Duodenal mucosa (tissue), 2 donors: ENCODE measurements around the gene MARF1.
"Not testable (repeated sequence)": the region's sequence is repeated elsewhere in the genome, so short reads cannot be mapped to it uniquely, and the experiment has no call there.

ENCODE experiments used
- H3K27ac ChIP-seq: one replicate; pipeline ENCODE4 v1.7.0; 2013; ENCODE audit warnings: low read depth, low read length
- H3K27me3 ChIP-seq, 2 donors: one replicate each; pipeline ENCODE4 v1.7.0; 2013; ENCODE audit warnings: low read length in 2 of 2, control low read depth in 1 of 2; ENCODE audit not compliant: insufficient read depth in 2 of 2, control insufficient read depth in 1 of 2
- H3K36me3 ChIP-seq, 2 donors: one replicate each; pipeline ENCODE4 v1.7.0; 2013; ENCODE audit warnings: low read length in 2 of 2, control low read depth in 1 of 2; ENCODE audit not compliant: insufficient read depth in 2 of 2, control insufficient read depth in 1 of 2
- H3K4me1 ChIP-seq, 2 donors: one replicate each; pipeline ENCODE4 v1.7.0; 2013; ENCODE audit warnings: low read length in 2 of 2, control low read depth in 1 of 2; ENCODE audit not compliant: insufficient read depth in 2 of 2, control insufficient read depth in 1 of 2
- H3K4me3 ChIP-seq, 2 donors: one replicate each; pipeline ENCODE4 v1.7.0; 2013; ENCODE audit warnings: low read length in 2 of 2, low read depth in 1 of 2
- H3K9ac ChIP-seq, 2 donors: one replicate each; pipeline ENCODE4 v1.7.0; 2013; ENCODE audit warnings: low read length in 2 of 2, low read depth in 1 of 2
- H3K9me3 ChIP-seq, 2 donors: one replicate each; pipeline ENCODE4 v1.7.0; 2013; ENCODE audit warnings: low read length in 2 of 2, control low read depth in 1 of 2; ENCODE audit not compliant: control insufficient read depth in 1 of 2

Gene MARF1

GRCh38 chr16:15610369-15610871 lies 32.5 kb downstream of the MARF1 start:
- no peak overlapping the region for H3K4me3 ChIP-seq
- peaks cover 53 to 83% of the 10 kb centered on the region in 2 donors for H3K36me3 ChIP-seq
- H3K27me3 ChIP-seq, result no peaks in the 10 kb centered on the region
- H3K4me1 ChIP-seq, result no peaks in the 10 kb centered on the region
- no peaks in the 10 kb centered on the region for H3K9me3 ChIP-seq
- no peak overlapping the region for H3K9ac ChIP-seq
- H3K27ac ChIP-seq, result no peak overlapping the region

- peaks cover 3 to 6% of the 10 kb centered on the region in 2 donors for H3K4me1 ChIP-seq
- no peaks in the 10 kb centered on the region for H3K27me3 ChIP-seq
- peaks cover 63 to 87% of the 10 kb centered on the region in 2 donors for H3K36me3 ChIP-seq
- no peak overlapping the region for H3K27ac ChIP-seq
- no peak overlapping the region for H3K4me3 ChIP-seq
- H3K9me3 ChIP-seq, result no peaks in the 10 kb centered on the region
- no peak overlapping the region for H3K9ac ChIP-seq
Observed at GRCh38 chr16:15609286-15609649, 33.7 kb downstream of the MARF1 start.

GRCh38 chr16:15608398-15609285 lies 34.3 kb downstream of the MARF1 start:
- no peak overlapping the region for H3K9ac ChIP-seq
- no peak overlapping the region for H3K4me3 ChIP-seq
- H3K4me1 ChIP-seq, result peaks cover 3 to 6% of the 10 kb centered on the region in 2 donors
- H3K27ac ChIP-seq, result no peak overlapping the region
- H3K36me3 ChIP-seq, result peaks cover 67 to 89% of the 10 kb centered on the region in 2 donors
- no peaks in the 10 kb centered on the region for H3K9me3 ChIP-seq
- H3K27me3 ChIP-seq, result no peaks in the 10 kb centered on the region

GRCh38 chr16:15607700-15608396 lies 35.1 kb downstream of the MARF1 start:
- Histone ChIP-seq H3K27ac (no peak overlapping the region), H3K4me3 (no peak overlapping the region), H3K9ac (no peak overlapping the region), H3K36me3 (peaks cover 67 to 93% of the 10 kb centered on the region in 2 donors), H3K9me3 (no peaks in the 10 kb centered on the region), H3K4me1 (peaks cover 3 to 6% of the 10 kb centered on the region in 2 donors), H3K27me3 (no peaks in the 10 kb centered on the region)

DNA sequence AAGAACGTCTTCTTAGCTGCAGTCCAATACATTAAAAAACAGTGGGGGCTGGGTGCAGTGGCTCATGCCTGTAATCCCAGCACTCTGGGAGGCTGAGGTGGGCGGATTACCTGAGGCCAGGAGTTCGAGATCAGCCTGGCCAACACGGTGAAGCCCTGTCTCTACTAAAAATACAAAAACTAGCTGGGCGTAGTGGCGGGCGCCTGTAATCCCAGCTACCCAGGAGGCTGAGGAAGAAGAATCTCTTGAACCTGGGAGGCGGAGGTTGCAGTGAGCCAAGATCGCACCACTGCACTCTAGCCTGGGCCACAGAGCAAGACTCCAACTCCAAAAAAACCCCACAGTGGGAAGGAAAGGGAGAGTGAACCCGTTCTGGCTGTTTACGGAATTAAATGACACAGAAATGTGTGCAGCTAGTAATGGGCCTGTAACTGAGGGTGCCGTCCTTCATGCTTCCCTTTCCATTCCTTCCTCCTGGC lies 35.7 kb downstream of the MARF1 start:
- H3K4me1 ChIP-seq, H3K9ac ChIP-seq, H3K27me3 ChIP-seq, H3K9me3 ChIP-seq, H3K4me3 ChIP-seq, H3K27ac ChIP-seq: not testable (repeated sequence)
- peaks cover 67 to 92% of the 10 kb centered on the region in 2 donors for H3K36me3 ChIP-seq

GRCh38 chr16:15606518-15607220 lies 36.3 kb downstream of the MARF1 start:
- peaks cover 67 to 92% of the 10 kb centered on the region in 2 donors for H3K36me3 ChIP-seq
- no peak overlapping the region for H3K27ac ChIP-seq
- H3K9ac ChIP-seq, result no peak overlapping the region
- H3K9me3 ChIP-seq, result no peaks in the 10 kb centered on the region
- H3K4me1 ChIP-seq, result peaks cover 3 to 6% of the 10 kb centered on the region in 2 donors
- H3K27me3 ChIP-seq, result no peaks in the 10 kb centered on the region
- H3K4me3 ChIP-seq, result no peak overlapping the region

GRCh38 chr16:15605839-15606517 lies 37.0 kb downstream of the MARF1 start:
- peaks cover 70 to 95% of the 10 kb centered on the region in 2 donors for H3K36me3 ChIP-seq
- H3K27me3 ChIP-seq, result no peaks in the 10 kb centered on the region
- H3K27ac ChIP-seq, result no peak overlapping the region
- no peak overlapping the region for H3K9ac ChIP-seq
- H3K4me1 ChIP-seq, result peaks cover 3 to 6% of the 10 kb centered on the region in 2 donors
- no peaks in the 10 kb centered on the region for H3K9me3 ChIP-seq
- no peak overlapping the region for H3K4me3 ChIP-seq

DNA sequence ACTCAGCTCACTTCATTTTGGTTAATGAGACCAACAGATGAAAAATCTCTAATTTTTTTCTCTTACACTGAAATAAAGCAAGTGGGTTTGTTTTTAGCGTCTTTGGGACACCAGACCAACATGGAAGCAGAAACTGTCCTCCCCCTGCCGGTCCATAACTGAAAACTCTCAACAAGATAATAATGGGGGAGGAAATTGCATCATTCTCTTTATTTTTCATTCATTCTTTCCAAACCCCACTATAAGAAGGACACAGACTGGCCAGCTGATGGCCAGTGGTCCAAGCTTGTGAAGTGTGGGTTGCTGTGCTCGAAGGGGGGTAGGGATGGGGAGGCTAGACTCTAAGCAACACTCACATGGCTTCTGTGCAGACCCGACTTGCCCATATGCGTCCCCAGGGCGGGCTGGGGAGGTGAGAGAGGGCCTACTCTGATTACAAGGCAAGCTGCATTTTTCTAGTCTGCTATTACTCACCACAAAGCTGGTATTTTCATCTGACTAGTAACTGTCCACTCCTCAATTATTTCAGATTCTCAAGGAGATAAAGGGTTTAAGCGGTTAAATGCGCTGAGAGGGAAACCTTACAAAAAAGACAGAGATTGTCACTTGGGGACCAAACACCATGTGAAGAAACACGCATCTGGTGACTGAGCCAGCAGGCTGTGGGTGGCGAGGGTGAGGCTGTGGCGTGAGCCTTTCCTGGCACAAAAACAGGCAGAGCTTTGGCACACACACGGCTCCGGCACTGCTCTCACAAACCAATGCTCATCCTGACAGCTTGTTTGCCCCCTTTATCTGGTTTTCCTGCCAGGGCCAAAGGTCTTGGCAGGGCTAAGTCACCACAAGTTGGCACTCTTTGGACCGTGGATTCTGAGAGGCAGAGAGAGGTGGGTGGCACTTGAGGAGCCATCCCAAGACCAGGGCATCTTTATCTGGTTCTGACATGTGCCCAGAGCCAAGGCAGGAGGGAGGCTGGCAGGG lies 38.2 kb downstream of the MARF1 start:
- no peak overlapping the region for H3K9ac ChIP-seq
- H3K9me3 ChIP-seq, result no peaks in the 10 kb centered on the region
- peaks cover 70 to 95% of the 10 kb centered on the region in 2 donors for H3K36me3 ChIP-seq
- H3K27ac ChIP-seq, result no peak overlapping the region
- H3K4me3 ChIP-seq, result no peak overlapping the region
- peaks cover 3 to 6% of the 10 kb centered on the region in 2 donors for H3K4me1 ChIP-seq
- no peaks in the 10 kb centered on the region for H3K27me3 ChIP-seq
